ENCODE results near the gene HOXD1. TPM values are rescaled to one million over a fixed set of nuclear protein-coding genes. Genes with fewer than 3 reads are reported as not detected.

Gene HOXD1
- total RNA-seq, 1 experiment from 2014 or later, result not detected

DNA sequence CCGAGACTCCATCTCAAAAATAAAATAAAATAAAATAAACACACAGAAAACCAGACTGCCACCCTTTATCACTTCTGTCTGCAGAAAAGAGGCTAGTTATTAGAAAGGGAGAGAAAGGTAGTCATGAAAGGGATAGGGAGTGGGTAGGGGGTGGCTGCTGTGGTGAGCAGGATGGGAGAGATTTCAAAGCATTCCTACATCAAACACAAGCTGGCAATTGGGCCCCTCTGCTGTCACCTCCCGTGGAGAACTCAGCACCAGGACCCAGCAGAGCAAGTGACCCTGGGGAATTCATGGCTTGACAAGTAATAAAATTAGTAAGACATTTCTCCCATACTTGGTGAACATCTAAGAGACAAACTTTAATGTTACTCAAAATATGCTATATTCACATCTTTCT, 3.7 kb upstream of the HOXD1 start:
- Mint-ChIP-seq H3K27me3 (ENCODE audit: insufficient read depth, unreplicated experiment) (peaks cover 8% of the 10 kb centered on the region), H3K27ac (ENCODE audit: low read depth, unreplicated experiment) (no peak overlapping the region), H3K9me3 (ENCODE audit: unreplicated experiment) (no peaks in the 10 kb centered on the region), H3K4me3 (ENCODE audit: unreplicated experiment) (no peak overlapping the region), H3K4me1 (ENCODE audit: insufficient read depth, unreplicated experiment) (no peaks in the 10 kb centered on the region), H3K36me3 (ENCODE audit: insufficient read depth, unreplicated experiment) (no peaks in the 10 kb centered on the region)
- intact Hi-C loops (cut with micrococcal nuclease), result no loop called here
- POLR2A ChIA-PET, result interaction anchor here (1.6 kb wide), 1 partner anchor 9 kb away, joined by 5 read pairs; no protein-coding TSS in a partner anchor
- CTCF ChIA-PET, result no interaction called here
- no TSS peak for BruUV-seq (replicated peaks)
- no peak for TF ChIP-seq CTCF (IDR thresholded peaks at IDR 0.05; ENCODE audit: unreplicated experiment)
- no peak for DNase-seq (ENCODE audit: unreplicated experiment)

DNA sequence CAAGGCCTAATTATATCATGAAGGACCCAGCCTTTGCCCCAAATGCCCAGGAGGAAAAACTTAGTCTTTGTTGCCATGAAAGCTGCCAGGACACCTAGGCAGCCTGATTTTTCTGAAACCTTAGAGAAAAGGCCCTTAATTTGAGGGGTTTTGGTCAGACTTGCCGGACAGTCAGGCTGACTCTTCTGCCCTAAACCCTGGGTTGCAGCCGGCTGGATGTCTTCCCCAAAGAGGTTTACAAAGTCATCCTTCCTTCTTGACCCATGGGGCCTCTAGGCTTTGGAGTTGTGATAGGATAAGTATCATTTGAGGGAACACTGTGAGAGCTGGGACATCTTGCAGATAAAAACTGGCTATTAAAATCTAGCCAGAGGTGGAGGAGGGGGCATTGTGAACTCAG, 2.4 kb upstream of the HOXD1 start:
- Mint-ChIP-seq H3K27me3 (ENCODE audit: insufficient read depth, unreplicated experiment) (no peaks in the 10 kb centered on the region), H3K36me3 (ENCODE audit: insufficient read depth, unreplicated experiment) (no peaks in the 10 kb centered on the region), H3K4me3 (ENCODE audit: unreplicated experiment) (no peak overlapping the region), H3K27ac (ENCODE audit: low read depth, unreplicated experiment) (no peak overlapping the region), H3K9me3 (ENCODE audit: unreplicated experiment) (no peaks in the 10 kb centered on the region), H3K4me1 (ENCODE audit: insufficient read depth, unreplicated experiment) (no peaks in the 10 kb centered on the region)
- ChIA-PET CTCF (interaction anchor here (0.6 to 1.0 kb wide), 3 partner anchors 13 to 369 kb away, joined by 3 read pairs; no protein-coding TSS in a partner anchor), POLR2A (interaction anchor here (0.6 kb wide), 1 partner anchor 11 kb away, joined by 3 read pairs; no protein-coding TSS in a partner anchor)
- no peak for TF ChIP-seq CTCF (IDR thresholded peaks at IDR 0.05; ENCODE audit: unreplicated experiment)
- DNase-seq (ENCODE audit: unreplicated experiment), result no peak
- intact Hi-C loops (cut with micrococcal nuclease), result no loop called here
- BruUV-seq (replicated peaks), result no TSS peak

GRCh38 chr2:176187200-176187898, 1.1 kb upstream of the HOXD1 start:
- no peak overlapping the region for H3K27ac Mint-ChIP-seq (ENCODE audit: low read depth, unreplicated experiment)
- H3K4me1 Mint-ChIP-seq (ENCODE audit: insufficient read depth, unreplicated experiment), result no peaks in the 10 kb centered on the region
- CTCF ChIA-PET, result interaction anchor here (0.6 to 1.2 kb wide), 5 partner anchors 15 to 465 kb away, joined by 3 to 4 read pairs (median 4); no protein-coding TSS in a partner anchor
- no peak for TF ChIP-seq CTCF (IDR thresholded peaks at IDR 0.05; ENCODE audit: unreplicated experiment)
- intact Hi-C loops (cut with micrococcal nuclease), result no loop called here
- no peak for DNase-seq (ENCODE audit: unreplicated experiment)
- no peaks in the 10 kb centered on the region for H3K36me3 Mint-ChIP-seq (ENCODE audit: insufficient read depth, unreplicated experiment)
- BruUV-seq (replicated peaks), result no TSS peak
- no peaks in the 10 kb centered on the region for H3K9me3 Mint-ChIP-seq (ENCODE audit: unreplicated experiment)
- peak overlapping the region; percentile 41 for H3K4me3 Mint-ChIP-seq (ENCODE audit: unreplicated experiment)
- POLR2A ChIA-PET, result interaction anchor here (0.7 kb wide), 1 partner anchor 13 kb away, joined by 3 read pairs; no protein-coding TSS in a partner anchor
- H3K27me3 Mint-ChIP-seq (ENCODE audit: insufficient read depth, unreplicated experiment), result no peaks in the 10 kb centered on the region

DNA sequence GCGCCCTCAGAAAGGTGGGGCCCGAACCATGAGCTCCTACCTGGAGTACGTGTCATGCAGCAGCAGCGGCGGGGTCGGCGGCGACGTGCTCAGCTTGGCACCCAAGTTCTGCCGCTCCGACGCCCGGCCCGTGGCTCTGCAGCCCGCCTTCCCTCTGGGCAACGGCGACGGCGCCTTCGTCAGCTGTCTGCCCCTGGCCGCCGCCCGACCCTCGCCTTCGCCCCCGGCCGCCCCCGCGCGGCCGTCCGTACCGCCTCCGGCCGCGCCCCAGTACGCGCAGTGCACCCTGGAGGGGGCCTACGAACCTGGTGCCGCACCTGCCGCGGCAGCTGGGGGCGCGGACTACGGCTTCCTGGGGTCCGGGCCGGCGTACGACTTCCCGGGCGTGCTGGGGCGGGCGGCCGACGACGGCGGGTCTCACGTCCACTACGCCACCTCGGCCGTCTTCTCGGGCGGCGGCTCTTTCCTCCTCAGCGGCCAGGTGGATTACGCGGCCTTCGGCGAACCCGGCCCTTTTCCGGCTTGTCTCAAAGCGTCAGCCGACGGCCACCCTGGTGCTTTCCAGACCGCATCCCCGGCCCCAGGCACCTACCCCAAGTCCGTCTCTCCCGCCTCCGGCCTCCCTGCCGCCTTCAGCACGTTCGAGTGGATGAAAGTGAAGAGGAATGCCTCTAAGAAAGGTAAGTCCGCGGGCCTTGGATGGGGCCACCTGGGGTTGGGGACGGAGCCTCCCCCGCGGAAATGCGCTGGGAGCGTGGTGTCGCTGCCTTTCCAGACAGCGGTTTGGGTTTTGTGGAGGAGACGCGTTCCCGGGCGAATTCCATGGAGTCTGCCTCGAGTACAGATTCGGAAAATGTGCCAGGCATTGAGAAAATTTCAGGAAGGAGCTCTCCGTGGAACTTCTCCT, 559 bp downstream of the HOXD1 start:
- CTCF ChIA-PET, result no interaction called here

More for the DNA sequence above, 559 bp downstream of the HOXD1 start:
- no peak for DNase-seq (ENCODE audit: unreplicated experiment)
- H3K36me3 Mint-ChIP-seq (ENCODE audit: insufficient read depth, unreplicated experiment), result no peaks in the 10 kb centered on the region
- no peak overlapping the region for H3K4me3 Mint-ChIP-seq (ENCODE audit: unreplicated experiment)
- intact Hi-C loops (cut with micrococcal nuclease), result loop anchor here (1.0 kb wide), 1 partner anchor 18 kb away; no protein-coding TSS in a partner anchor
- no peaks in the 10 kb centered on the region for H3K27me3 Mint-ChIP-seq (ENCODE audit: insufficient read depth, unreplicated experiment)
- no peaks in the 10 kb centered on the region for H3K4me1 Mint-ChIP-seq (ENCODE audit: insufficient read depth, unreplicated experiment)
- POLR2A ChIA-PET, result interaction anchor here (0.8 kb wide), 1 partner anchor 21 kb away, joined by 4 read pairs; no protein-coding TSS in a partner anchor
- no peak for TF ChIP-seq CTCF (IDR thresholded peaks at IDR 0.05; ENCODE audit: unreplicated experiment)
- H3K27ac Mint-ChIP-seq (ENCODE audit: low read depth, unreplicated experiment), result no peak overlapping the region
- H3K9me3 Mint-ChIP-seq (ENCODE audit: unreplicated experiment), result no peaks in the 10 kb centered on the region
- no TSS peak for BruUV-seq (replicated peaks)

Measured in MCF 10A (cell line).